Endothelial cell of umbilical vein (primary cell): ENCODE measurements around the gene ACER1. TPM values are rescaled to one million over a fixed set of nuclear protein-coding genes. Genes with fewer than 3 reads are reported as not detected.

Experiments
- BruUV-seq: library from RNA; stranded (reverse); fragments of 400-500 nt; replicated peaks from 2 replicates; lab custom pipeline; 2021; lab: Mats Ljungman, UMichigan
- CTCF ChIA-PET: fragments of 300-600, 350-600 bp; sonication (Branson Sonifier 250); formaldehyde crosslinking; loops from one replicate; lab custom pipeline; 2021; ENCODE audit warnings: antibody characterized with exemption, inconsistent platforms; lab: Charles Lee
- POLR2A ChIA-PET: fragments of 300-600, 350-600 bp; sonication (Branson Sonifier 250); formaldehyde crosslinking; loops from one replicate; lab custom pipeline; 2021; ENCODE audit warnings: antibody characterized with exemption, inconsistent platforms; lab: Charles Lee
- DNase-seq: peaks from one replicate; pipeline ENCODE4 v3.0.0-alpha.2; 2011; ENCODE audit warnings: low read depth, low spot score
- FAIRE-seq: peaks from 2 replicates; lab custom pipeline; 2011; peaks lifted over from hg19 to GRCh38; lab: Jason Lieb, UNC
- H2AFZ ChIP-seq: 2 replicates; pipeline ENCODE4 v1.6.0; 2012; ENCODE audit warnings: low read depth, low read length, control low read depth, inconsistent platforms
- H3K27ac ChIP-seq: 2 replicates; pipeline ENCODE4 v1.5.1; 2011; ENCODE audit warnings: low read depth, mild to moderate bottlenecking, control low read depth, low read length, moderate library complexity; ENCODE audit not compliant: insufficient read depth
- H3K27me3 ChIP-seq, 2 experiments: 2 replicates each; pipeline versions ENCODE4 v1.6.0 to v1.6.1; 2011; ENCODE audit warnings: low read length in 2 of 2, mixed read lengths in 1 of 2; ENCODE audit not compliant: control insufficient read depth in 2 of 2, insufficient read depth in 2 of 2
- H3K36me3 ChIP-seq, 2 experiments: 2 replicates in 1 of 2; 3 replicates in 1 of 2; pipeline ENCODE4 v1.5.1; 2011; ENCODE audit warnings: low read length in 2 of 2, mild to moderate bottlenecking in 1 of 2, moderate library complexity in 1 of 2; ENCODE audit not compliant: control insufficient read depth in 2 of 2, insufficient read depth in 2 of 2; ENCODE audit errors: extremely low read depth in 1 of 2
- H3K4me1 ChIP-seq: 3 replicates; pipeline ENCODE4 v1.5.1; 2011; ENCODE audit warnings: mild to moderate bottlenecking, low read length; ENCODE audit not compliant: control insufficient read depth, insufficient read depth; ENCODE audit errors: extremely low read depth
- H3K4me2 ChIP-seq: 2 replicates; pipeline ENCODE4 v1.6.1; 2011; ENCODE audit warnings: low read length, control low read depth, mixed read lengths; ENCODE audit not compliant: insufficient read depth
- H3K4me3 ChIP-seq, 3 experiments: fragments of 200-600 bp in 1 of 3; sonication (generic), shearing (Covaris generic) in 1 of 3; replicated peaks in 1 of 3; 2 replicates each; pipeline ENCODE4 v1.5.1; 2011 to 2016; ENCODE audit warnings: control low read depth in 3 of 3, low read length in 3 of 3, mild to moderate bottlenecking in 2 of 3, inconsistent platforms in 1 of 3, low read depth in 1 of 3, moderate library complexity in 1 of 3; ENCODE audit not compliant: insufficient read depth in 1 of 3
- H3K79me2 ChIP-seq: 2 replicates; pipeline ENCODE4 v1.6.0; 2012; ENCODE audit warnings: low read length, inconsistent platforms; ENCODE audit not compliant: control insufficient read depth, insufficient read depth
- H3K9ac ChIP-seq: replicated peaks from 2 replicates; pipeline ENCODE3; 2011; ENCODE audit warnings: low read length, control low read depth; ENCODE audit not compliant: insufficient read depth; ENCODE audit errors: extremely low read depth
- H3K9me1 ChIP-seq: replicated peaks from 3 replicates; pipeline ENCODE4 v1.6.0; 2011; ENCODE audit warnings: mild to moderate bottlenecking, low read length; ENCODE audit not compliant: control insufficient read depth, insufficient read depth; ENCODE audit errors: extremely low read depth
- H3K9me3 ChIP-seq: replicated peaks from 2 replicates; pipeline ENCODE4 v1.5.1; 2012; ENCODE audit warnings: low read length, inconsistent platforms; ENCODE audit not compliant: control insufficient read depth, insufficient read depth
- H4K20me1 ChIP-seq: replicated peaks from 2 replicates; pipeline ENCODE3; 2011; ENCODE audit warnings: mild to moderate bottlenecking, low read length; ENCODE audit not compliant: control insufficient read depth, insufficient read depth; ENCODE audit errors: extremely low read depth
- dilution Hi-C: fragments of 300-500 bp; cut with MboI; formaldehyde crosslinking; loops from one replicate; pipeline ENCODE4 v1.15.0; 2019; ENCODE audit warnings: low sequenced_read_pairs; ENCODE audit not compliant: extremely low pct_ligation_motif_present
- intact Hi-C: fragments of 100-400 bp; cut with micrococcal nuclease; formaldehyde crosslinking; loops from one replicate; pipeline ENCODE4 v1.10.0; 2022
- polyA plus RNA-seq, 4 experiments: library from polyadenylated mRNA; depleted of rRNA in 3 of 4; stranded (reverse) in 3 of 4; unstranded in 1 of 4; fragments of >200 nt; gene quantifications; 2 replicates each; pipeline versions ENCODE4 v1.2.1 to v1.2.3, GENCODE V29; 2011 to 2012; ENCODE audit warnings: missing spikeins in 1 of 4
- total RNA-seq: library from RNA; stranded (reverse); gene quantifications from 2 replicates; pipeline ENCODE4 v1.2.3, GENCODE V29; 2021
- TF ChIP-seq, protein P1 (sequence below), 2 donors: IDR thresholded peaks; 1 replicate in 1 of 2; 2 replicates in 1 of 2; pipeline ENCODE4 v1.5.1; 2011; ENCODE audit warnings: low read length in 2 of 2, mild to moderate bottlenecking in 2 of 2, moderate library complexity in 2 of 2, control low read depth in 1 of 2, inconsistent platforms in 1 of 2, low read depth in 1 of 2; ENCODE audit not compliant: insufficient read depth in 1 of 2; ENCODE audit errors: extremely low read depth in 1 of 2
- TF ChIP-seq, protein P2 (sequence below): IDR thresholded peaks from 2 replicates; pipeline ENCODE4 v1.6.1; 2011; ENCODE audit not compliant: insufficient read depth, insufficient read length

Gene ACER1
- total and polyA plus RNA-seq, 2 donors (not counting 3 experiments of a cell fraction or from before 2014, with no cell fraction given), result 0.04 TPM; not detected in 1

DNA sequence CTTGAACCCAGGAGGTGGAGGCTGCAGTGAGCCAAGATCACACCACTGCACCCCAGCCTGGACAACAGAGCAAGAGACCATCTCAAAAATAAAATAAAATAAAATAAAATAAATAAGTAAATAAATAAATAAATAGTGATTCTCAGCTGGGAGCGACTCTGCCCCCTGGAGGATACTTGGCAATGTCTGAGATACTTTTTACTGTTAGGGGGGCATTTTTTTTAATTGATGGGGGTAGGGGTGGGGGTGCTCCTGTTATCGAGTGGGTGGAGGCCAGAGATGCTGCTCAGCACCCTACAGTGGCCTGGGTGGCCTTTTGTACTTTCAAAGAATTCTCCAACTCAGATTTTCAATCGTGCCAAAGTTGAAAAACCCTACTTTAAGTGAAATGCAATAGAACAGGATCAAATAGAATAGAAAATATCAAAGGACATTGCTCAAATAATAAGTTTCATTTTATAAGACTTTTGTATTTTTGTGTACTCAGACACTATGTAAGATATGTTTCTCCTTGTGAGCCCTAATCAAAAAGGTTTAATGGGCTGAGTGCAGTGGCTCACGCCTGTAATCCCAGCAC, 20.8 kb upstream of the ACER1 start:
- no peaks in the 10 kb centered on the region for H3K36me3 ChIP-seq
- ChIA-PET CTCF (interaction anchor here (0.5 to 4.2 kb wide), 10 partner anchors 14 to 370 kb away, joined by 3 to 55 read pairs (median 6); partner anchors contain the start of gene ALKBH7), POLR2A (interaction anchor here (0.6 kb wide), 1 partner anchor 110 kb away, joined by 6 read pairs; the partner anchor contains the start of gene CRB3)
- H2AFZ ChIP-seq, result no peak overlapping the region
- no peaks in the 10 kb centered on the region for H3K79me2 ChIP-seq
- H3K4me1 ChIP-seq, result no peaks in the 10 kb centered on the region
- no peaks in the 10 kb centered on the region for H3K27me3 ChIP-seq
- dilution Hi-C loops, result no loop called here
- intact Hi-C loops, result loop anchor here (1.0 kb wide), 1 partner anchor 188 kb away; no protein-coding TSS in a partner anchor
- no peak overlapping the region for H3K4me2 ChIP-seq
- FAIRE-seq (no peak), DNase-seq (no peak)
- no peaks in the 10 kb centered on the region for H4K20me1 ChIP-seq
- no peak overlapping the region for H3K27ac ChIP-seq
- H3K4me3 ChIP-seq, result no peak overlapping the region
- BruUV-seq, result no TSS peak
- no peaks in the 10 kb centered on the region for H3K9me3 ChIP-seq
- H3K9me1 ChIP-seq, result no peaks in the 10 kb centered on the region
- no peak overlapping the region for H3K9ac ChIP-seq
- TF ChIP-seq, protein P1, sequence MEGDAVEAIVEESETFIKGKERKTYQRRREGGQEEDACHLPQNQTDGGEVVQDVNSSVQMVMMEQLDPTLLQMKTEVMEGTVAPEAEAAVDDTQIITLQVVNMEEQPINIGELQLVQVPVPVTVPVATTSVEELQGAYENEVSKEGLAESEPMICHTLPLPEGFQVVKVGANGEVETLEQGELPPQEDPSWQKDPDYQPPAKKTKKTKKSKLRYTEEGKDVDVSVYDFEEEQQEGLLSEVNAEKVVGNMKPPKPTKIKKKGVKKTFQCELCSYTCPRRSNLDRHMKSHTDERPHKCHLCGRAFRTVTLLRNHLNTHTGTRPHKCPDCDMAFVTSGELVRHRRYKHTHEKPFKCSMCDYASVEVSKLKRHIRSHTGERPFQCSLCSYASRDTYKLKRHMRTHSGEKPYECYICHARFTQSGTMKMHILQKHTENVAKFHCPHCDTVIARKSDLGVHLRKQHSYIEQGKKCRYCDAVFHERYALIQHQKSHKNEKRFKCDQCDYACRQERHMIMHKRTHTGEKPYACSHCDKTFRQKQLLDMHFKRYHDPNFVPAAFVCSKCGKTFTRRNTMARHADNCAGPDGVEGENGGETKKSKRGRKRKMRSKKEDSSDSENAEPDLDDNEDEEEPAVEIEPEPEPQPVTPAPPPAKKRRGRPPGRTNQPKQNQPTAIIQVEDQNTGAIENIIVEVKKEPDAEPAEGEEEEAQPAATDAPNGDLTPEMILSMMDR (IDR thresholded peaks at IDR 0.05; ENCODE audit: extremely low read depth in 1 of 2, insufficient read depth in 1 of 2, low read depth in 1 of 2, low read length in 2 of 2), result peak; percentile 15 to 51
- TF ChIP-seq, protein P2, sequence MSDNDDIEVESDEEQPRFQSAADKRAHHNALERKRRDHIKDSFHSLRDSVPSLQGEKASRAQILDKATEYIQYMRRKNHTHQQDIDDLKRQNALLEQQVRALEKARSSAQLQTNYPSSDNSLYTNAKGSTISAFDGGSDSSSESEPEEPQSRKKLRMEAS, result no peak
